ENCODE measurements around the gene SETX.

SETX gene

DNA sequence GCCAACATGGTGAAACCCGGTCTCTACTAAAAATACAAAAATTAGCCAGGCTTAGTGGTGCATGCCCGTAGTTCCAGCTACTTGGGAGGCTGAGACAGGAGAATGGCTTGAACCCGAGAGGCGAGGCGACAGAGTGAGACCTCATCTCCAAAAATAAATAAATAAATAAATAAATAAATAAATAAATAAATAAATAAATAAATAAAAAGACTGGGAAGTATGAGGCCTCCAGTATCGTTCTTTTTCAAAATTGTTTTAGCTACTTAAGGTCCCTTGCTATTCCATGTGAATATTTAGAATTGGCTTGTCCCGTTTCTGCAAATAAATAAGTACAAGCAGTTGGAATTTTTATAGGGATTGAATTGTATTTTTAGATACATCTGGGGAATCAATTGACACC, 3.0 kb upstream of the SETX start:
- DNase-seq (ENCODE audit: low read depth in 2 of 2) = no peak

DNA sequence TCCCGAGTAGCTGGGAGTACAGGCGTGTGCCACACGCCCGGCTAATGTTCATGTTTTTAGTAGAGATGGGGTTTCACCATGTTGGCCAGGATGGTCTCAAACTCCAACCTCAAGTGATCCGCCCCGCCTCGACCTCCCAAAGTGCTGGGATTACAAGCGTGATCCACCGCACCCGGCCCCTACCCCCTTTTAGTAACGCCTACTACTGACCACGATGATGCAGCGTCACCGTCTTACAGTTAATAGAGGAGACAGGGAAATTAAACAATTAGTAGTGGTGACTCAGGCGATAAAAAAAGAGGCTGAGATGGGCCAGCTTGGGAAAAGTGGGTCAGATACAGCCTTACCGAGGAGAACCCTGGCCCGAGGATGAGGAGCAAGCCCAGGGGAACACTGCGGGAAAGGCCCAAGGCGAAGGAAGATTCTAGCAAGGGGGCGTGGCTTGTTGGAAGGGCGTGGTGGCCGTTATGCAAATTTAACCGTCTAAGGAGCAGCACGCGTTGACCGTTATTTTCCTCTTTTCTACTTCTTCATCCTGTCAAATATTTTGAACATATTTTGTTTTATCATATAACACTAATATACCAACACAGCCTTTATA, 1.6 kb upstream of the SETX start:
- no peak for DNase-seq (ENCODE audit: low read depth in 2 of 2)

DNA sequence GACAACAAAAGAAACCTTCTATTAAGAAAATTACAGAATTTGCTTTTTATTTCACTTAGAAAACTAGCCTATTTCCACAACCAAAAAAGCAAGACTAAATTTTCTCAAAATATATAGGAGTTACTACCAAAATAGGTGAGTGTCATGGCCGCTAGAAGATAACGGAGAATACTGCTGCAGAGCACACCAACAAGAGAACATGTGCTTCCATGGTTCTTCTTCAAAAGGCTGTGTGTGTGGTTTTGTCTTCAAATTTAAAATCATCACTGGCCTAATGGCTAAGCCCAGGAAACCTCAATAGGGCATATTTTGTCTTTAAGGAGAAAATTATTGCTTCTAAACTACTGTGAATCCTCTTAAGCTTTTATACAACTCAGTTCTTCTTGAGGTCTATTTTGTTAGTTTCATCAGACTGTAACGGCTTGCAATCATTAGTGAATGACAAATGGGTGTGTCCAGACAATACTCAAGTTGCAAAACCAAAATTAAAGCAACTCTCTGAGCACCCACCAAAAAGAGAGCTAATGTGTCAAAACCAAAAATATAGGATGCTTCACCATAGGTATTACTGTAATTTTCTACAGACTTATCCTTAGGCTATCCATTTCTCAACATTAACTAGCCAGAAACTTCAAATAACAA, 3.3 kb downstream of the SETX start:
- no peak for DNase-seq (ENCODE audit: low read depth in 2 of 2)

DNA sequence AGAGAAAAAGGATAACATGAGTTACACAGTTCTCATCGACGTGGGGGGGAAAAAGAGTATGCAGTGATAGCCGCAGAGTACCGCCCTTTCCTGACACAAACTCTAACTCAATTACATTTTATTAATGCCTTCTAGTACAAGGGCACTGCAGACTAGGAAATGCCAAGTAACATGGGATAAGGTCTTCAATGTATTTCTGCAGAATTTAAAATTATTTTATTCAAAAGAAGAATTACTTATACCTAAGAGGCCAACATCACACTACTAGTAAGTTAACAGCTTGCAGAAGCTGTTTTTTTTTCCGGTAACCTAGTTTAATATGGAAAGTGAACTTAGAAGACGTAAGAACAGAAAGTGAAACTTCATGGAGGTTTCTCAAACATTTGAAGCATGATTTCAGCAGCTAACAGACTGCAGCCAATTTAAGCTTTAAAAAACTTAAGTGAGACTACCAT, 3.9 kb downstream of the SETX start:
- DNase-seq (ENCODE audit: low read depth in 2 of 2) = no peak

DNA sequence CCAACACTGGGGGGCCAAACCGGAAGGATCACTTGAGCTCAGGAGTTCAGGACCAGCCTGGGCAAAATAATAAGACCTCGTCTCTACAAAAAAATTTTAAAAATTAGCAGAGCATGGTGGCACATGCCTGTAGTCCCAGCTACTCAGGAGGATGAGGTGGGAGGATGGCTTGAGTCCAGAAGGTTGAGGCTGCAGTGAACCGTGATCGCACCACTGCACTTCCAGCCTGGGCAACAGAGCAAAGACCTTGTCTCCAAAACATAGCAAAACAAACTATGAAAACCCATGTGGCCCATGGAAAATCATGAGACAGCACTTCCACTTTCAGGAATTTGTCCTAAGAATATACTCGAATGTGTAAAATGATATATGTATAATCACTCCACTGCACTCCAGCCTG, 6.1 kb downstream of the SETX start:
- DNase-seq (ENCODE audit: low read depth in 2 of 2) = no peak

DNA sequence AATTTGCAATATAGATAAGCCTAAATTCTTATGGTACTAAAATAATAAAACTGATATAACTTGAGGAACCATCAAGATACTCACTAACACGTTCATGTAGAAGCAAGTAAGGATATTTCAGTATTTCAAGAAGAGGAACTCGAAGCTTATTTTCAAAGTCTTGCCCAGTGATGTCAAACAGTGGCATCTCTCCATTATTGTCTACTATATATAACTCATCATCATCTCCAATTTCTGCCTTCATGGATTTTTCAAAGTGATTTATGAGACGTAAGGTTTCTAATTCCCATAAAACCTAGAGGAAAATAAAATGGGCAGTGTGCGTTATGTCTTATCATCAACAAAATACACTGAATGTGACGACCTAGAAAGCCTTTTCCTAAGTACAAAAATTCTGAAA, 8.6 kb downstream of the SETX start:
- no peak for DNase-seq (ENCODE audit: low read depth in 2 of 2)

DNA sequence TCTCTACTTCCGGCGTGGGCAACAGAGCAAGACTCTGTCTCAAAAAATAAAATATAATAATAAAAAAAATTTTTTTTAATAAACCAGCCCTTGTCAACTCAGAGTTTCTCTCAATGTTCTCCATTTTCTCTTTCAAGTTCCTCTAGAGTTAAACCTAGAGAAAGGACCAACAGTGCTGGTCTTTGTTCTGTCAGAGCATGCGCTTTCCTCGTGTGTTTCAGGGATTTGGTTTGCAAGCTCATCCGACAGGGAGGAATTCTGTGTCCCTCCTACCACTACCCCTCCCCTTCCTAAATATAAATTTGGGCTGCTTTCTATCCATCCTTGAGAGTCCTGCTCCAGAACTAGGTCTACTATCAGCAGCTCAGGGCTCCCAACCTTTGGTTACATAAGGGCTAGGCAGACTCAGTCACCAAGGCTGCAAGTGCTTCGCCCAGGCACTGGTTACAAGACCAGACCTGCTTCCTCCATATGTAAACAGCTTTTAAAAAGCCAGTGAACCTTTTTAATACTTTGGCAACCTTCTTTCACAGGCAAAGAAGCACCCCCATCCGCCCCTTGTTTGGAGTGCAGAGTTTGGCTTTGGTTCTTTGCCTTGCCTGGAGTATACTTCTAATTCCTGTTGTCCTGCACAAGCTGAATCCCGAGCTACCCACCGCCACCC, 13.5 kb downstream of the SETX start:
- DNase-seq (ENCODE audit: low read depth in 2 of 2) = no peak

DNA sequence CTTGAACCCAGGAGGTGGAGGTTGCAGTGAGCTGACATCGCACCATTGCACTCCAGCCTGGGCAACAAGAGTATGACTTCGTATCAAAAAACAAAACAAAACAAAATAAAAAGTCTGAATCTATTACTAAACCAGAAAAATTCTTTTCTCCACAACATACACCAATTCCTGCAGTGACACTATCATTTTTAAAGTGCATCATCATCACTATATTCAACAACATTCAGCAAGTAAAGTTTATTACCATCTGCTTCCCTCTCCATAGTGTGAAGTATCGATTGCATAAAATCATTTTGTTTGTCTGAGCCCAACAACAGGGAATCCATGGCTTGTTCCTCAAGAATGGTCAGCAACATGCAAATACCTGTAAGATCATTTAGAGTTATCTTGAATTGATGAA, 20.4 kb downstream of the SETX start:
- DNase-seq (ENCODE audit: low read depth in 2 of 2) = no peak

DNA sequence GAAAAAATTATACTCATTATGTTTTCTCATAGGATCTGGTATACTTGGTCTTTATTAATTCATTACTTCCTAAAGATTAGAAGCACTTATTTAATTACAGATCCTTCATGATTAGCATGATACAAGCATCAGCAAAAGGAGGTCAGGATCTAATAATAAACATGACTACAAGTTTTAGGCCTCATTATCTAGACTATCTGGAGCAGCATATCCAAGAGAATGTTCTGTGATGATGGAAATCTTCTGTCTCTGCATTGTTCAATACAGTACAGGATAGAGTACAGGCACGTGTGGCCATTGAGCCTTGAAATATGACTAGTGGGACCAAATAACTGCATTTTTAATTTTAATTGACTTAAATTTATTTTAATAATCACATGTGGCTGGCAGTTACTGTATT, 21.2 kb downstream of the SETX start:
- DNase-seq (ENCODE audit: low read depth in 2 of 2) = no peak

DNA sequence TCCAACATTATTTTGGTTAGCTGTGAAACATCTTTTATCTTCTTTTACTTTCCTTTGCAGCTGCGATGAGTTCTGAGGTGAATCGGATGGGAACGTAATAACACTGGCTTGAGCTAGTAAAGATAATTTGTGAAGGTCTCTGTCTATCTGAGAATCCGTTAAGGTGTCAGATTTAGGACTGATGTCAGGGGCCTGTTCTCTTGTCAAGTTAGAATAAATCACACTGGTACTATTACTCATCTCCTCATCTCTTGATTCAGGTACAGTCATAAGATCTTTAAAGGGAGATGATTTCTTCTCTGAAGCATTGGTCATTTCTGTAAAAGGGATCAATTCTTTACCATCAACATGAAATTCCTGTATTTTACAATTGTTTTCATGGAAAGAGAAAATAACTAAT, 26.2 kb downstream of the SETX start:
- DNase-seq (ENCODE audit: low read depth in 2 of 2) = no peak

DNA sequence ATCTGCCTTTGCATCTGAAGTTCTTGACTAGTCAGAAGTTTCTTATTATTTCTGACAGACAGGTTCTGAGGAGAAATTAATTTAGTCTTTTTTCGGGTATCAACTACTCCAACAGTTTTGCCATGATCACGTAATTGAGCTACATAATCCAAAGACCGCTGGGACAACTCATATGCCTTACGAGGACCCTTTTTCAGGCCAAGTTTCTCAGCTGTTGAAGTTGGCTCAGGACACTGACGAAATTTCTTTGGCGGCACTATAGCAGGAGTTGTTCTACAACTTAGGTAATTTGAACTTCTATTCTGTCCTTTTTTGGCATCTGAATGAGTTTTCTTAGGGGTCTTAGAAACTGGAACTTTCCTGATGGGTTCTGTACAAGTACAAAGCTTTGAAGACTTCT, 27.2 kb downstream of the SETX start:
- DNase-seq (ENCODE audit: low read depth in 2 of 2) = no peak

DNA sequence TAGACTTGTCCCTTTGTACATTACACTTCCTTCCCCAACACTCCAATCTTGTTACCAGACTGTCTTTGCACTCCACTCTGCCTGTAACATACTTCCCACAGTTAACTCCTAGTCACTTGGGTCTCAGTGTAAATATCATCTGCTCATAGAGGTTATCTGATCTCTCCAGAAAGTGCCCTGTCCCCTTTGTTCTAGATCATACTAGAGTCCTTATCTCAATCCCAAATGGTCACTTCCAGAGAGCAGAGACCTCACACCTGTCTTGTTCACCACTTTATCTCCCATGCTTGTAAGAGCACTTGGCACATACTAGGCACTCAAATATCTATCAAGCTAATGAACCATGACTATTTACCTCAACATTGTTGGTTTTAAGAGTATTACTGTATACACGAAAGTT, 30.4 kb downstream of the SETX start:
- no peak for DNase-seq (ENCODE audit: low read depth in 2 of 2)

DNA sequence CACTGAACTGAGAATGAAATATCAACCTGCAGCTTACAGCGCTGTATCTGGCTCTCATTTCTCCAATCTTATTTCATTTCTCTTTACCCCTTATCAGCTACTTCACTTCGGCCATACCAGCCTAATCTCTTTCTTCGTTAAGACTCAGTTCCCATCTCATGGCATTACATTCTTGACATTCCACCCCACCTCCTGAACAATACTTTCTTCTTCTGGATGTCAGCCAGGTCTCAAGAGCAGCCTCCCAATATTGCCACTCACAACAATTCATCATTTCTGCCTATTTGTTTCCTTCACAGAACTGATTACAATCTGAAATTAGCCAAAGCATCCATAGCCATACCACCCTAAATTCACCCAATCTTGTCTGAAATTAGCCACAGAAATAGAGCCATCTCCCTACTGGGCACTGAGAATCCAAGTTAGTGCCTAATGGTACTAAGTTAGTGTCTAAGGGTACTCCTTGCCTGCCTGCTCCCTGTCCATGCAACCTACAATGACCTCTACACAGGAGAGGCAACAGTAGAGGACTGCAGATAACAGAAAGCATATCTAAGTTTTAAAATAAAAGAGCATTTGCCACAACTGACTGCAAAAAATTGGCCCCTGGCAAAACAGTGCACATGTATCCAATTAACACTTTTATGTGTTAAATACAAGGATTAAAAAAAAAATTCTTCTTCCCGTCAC, 35.2 kb downstream of the SETX start:
- DNase-seq (ENCODE audit: low read depth in 2 of 2) = no peak

DNA sequence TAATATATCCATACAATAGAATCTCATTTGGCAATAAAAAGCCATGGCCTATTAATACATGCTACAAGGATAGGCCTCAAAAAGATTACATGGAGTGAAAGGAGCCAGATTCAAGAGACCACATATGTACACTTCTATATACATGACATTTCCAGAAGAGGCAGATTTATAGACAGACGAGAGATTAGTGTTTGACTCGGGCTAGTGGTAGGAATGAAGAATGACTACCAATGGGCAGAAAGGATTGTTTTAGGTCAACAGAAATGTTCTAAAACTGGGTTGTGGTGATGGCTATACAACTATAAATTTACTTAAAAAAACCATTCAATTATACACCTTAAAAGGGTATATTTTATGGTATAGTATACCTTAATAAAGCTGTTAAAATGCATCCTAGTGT, 41.9 kb downstream of the SETX start:
- no peak for DNase-seq (ENCODE audit: low read depth in 2 of 2)

DNA sequence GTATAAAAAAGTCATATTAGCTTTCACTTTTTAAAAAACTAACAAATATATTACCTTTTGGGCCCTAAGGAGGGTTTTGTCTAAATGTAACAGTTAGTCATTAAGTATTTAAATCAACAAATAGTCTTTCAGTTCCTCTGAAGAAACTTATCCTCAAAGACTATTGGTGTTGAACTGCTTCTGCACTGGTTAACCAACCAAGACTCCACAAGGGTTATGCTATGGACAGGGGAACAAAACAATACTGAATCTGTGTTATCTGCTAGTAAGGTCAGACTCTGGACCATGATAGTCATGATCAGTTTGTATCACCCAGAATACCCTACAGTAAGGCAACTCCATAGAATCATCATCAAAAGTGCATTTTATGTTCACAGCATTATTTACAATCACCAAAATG, 42.4 kb downstream of the SETX start:
- no peak for DNase-seq (ENCODE audit: low read depth in 2 of 2)

DNA sequence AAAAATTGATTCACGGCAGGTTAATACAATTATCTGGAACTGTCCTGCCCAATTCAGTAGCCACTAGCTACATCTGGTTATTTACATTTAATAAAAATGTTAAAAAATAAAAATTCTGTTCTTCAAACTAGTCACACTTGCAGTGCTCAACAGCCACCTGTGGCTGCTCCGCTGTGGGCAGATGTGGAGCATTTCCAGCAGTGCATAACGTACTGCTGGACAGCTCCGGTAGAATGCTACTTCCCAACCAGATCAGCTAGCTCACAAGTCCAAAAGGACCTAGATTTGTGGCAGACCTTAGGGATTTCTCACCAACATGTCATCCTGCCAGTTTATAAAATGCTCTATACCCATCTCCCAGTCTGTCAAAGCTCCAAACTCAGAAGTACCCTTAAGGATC, 42.8 kb downstream of the SETX start:
- no peak for DNase-seq (ENCODE audit: low read depth in 2 of 2)

DNA sequence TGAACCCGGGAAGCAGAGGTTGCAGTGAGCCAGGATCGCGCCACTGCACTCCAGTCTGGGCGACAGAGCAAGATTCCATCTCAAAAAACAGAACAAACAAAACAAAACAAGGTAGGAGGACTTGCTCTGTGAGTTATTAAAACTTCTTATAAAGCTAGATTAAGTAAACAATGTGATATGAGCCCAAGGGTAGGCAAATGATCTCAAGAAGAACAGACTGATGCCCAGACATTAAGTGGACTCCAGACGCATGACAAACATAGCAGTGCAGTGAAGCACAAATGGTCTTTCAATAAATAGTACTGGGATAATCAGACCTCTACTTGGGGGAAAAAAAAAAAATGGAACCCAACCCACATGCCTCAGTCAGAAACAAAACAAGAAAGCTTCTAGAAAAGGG, 45.7 kb downstream of the SETX start:
- no peak for DNase-seq (ENCODE audit: low read depth in 2 of 2)

DNA sequence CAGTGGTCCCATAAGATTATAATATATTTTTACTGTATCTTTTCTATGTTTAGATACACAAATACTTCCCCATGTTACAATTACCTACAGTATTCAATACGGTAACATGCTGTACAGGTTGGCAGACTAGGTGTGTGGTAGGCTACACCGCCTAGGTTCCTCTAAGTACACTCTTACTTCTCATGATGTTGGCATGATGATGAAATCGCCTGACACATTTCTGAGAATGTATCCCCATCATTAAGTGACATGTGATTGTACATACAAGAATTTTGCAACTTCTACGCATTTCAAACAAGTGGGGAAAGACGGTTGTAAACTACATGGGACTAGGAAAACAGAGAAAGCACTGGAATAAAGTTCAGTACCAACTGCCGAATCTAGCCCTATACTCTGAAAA, 53.3 kb downstream of the SETX start:
- no peak for DNase-seq (ENCODE audit: low read depth in 2 of 2)

DNA sequence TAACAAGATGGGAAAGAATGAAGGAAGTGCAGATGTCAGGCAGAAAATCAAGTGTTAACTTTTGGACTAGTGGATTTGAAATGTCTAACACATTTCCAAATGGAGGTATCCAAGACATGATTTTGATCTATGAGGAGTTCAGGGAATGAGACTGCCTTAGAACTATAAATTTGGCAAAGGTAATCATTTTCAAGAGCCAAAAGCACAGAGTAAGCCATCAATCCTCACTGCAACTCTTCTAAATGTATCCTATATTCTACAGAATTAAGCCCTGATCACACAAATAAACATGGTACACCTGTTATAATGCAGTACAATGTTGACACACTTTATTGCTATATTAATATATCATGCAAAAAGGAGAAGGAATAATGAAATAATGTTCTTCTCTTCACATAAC, 55.6 kb downstream of the SETX start:
- DNase-seq (ENCODE audit: low read depth in 2 of 2) = no peak

DNA sequence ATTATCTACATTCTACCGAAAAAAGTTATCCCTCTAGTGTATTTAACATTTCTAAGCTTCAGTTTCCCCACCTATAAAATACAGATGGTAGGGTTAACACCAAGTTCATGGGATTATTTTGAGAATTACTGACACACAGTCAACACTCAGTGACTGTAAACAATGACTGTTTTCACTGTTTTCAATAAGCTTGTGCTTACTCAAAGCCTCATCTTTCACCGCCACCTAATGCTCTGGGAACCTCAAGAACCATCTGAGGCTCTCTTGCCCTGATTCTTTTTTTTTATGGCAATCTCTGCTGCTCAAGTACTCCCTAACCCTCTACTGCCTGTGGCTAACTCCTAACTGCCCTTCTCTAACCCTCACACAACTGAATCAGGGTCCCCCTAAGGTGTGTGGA, 59.6 kb downstream of the SETX start:
- no peak for DNase-seq (ENCODE audit: low read depth in 2 of 2)

DNA sequence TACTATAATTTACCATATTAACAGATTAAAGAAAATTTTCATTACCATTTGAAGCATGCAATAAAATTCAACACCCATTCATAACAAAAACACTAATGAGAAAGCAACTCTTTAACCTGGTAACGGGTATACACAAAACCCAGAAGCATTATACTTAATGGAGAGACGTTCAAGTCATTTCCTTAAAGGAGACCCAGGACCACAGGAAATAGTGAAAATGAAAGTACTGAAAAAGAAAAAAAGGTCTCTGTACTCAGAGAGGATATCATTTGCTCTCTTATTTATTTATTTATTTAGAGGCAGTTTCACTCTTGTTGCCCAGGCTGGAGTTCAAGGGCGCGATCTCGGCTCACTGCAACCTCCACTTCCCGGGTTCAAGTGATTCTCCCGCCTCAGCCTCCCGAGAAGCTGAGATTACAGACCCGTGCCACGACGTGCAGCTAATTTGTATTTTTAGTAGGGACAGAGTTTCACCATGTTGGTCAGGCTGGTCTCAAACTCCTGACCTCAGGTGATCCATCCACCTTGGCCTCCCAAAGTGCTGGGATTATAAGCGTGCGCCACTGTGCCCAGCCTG, 61.6 kb downstream of the SETX start:
- no peak for DNase-seq (ENCODE audit: low read depth in 2 of 2)

DNA sequence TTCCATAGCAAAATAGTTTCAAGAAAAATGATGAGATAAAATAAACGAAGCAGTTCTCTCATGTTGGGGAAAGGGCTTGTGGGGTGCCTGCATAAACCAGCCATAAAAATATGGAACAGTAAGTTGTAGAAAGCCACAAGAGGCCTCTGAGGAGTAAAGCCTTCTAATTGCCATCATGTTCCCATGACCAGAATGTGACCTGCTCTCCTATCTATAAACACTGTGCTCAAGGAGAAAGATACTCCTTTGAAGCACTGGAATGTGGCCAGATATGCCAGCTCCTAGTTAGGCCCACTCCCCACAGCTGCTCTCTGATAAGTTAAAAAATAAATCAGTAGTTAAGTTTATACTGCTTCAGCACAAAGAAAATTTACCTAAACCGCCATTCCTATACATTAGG, 65.8 kb downstream of the SETX start:
- DNase-seq (ENCODE audit: low read depth in 2 of 2) = no peak

DNA sequence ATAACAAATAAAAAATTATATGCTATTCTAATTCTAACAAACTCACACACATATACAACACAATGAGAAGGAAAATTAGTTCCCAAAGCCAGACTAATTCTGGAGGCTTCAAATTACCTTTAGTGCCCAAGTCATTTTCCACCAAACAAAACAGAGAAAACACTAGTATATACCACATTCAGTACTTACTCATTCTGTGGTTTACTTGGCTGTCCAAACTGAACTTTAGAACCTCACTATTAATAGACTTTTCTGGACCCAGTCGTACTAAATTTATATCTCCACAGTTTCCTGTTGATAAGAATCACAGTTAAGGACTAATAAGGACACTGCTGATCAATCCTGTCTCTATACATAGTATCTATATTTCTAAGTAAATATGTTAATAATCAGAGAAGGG, 66.4 kb downstream of the SETX start:
- DNase-seq (ENCODE audit: low read depth in 2 of 2) = no peak
